Peyer's patch (tissue), 4 donors: ENCODE data around the gene THBS1.

ENCODE experiments used
- CTCF ChIP-seq, 6 experiments: fragments of 450-650 bp in 4 of 6; fragments of 200-600 bp in 2 of 6; sonication (generic) in 1 of 6; IDR thresholded peaks; one replicate each; pipeline ENCODE4 v1.5.1; 2017 to 2019; ENCODE audit warnings: antibody characterized with exemption in 6 of 6, mild to moderate bottlenecking in 3 of 6, moderate library complexity in 1 of 6
- POLR2A ChIP-seq, 2 donors: fragments of 450-650 bp; IDR thresholded peaks; one replicate each; pipeline ENCODE4 v1.5.1; 2017; ENCODE audit warnings: antibody characterized with exemption in 2 of 2, mild to moderate bottlenecking in 2 of 2, moderate library complexity in 2 of 2

- no peak for TF ChIP-seq CTCF (IDR thresholded peaks at IDR 0.05)
- no peak for TF ChIP-seq POLR2A (IDR thresholded peaks at IDR 0.05)
Measured at GRCh38 chr15:39548561-39548960, 32.3 kb upstream of the THBS1 start.
